OCI-M1 (cell line): Measurements from ENCODE around the gene PERM1.
"Not testable (repeated sequence)": the region's sequence is repeated elsewhere in the genome, so short reads cannot be mapped to it uniquely, and the experiment has no call there.

Experiments used
- DNase-seq: peaks from one replicate; lab custom pipeline; 2025; lab: John Stamatoyannopoulos, UW

PERM1 gene

GRCh38 chr1:997993-998744, 16.3 kb upstream of the PERM1 start:
- no peak for DNase-seq

GRCh38 chr1:997713-997992, 15.8 kb upstream of the PERM1 start:
- no peak for DNase-seq

- DNase-seq, result peak; percentile 30
Observed at GRCh38 chr1:996851-997712, 15.2 kb upstream of the PERM1 start.

- peak; percentile 18 for DNase-seq
Observed at GRCh38 chr1:995665-996633, 14.1 kb upstream of the PERM1 start.

GRCh38 chr1:994546-994945, 12.7 kb upstream of the PERM1 start:
- DNase-seq, result not testable (repeated sequence)

- DNase-seq, result no peak
Observed at GRCh38 chr1:993379-993995, 11.6 kb upstream of the PERM1 start.

- DNase-seq, result no peak
Observed at GRCh38 chr1:992362-992761, 10.5 kb upstream of the PERM1 start.

GRCh38 chr1:991895-992294, 10.0 kb upstream of the PERM1 start:
- DNase-seq, result no peak

- not testable (repeated sequence) for DNase-seq
Observed at GRCh38 chr1:991275-991674, 9.4 kb upstream of the PERM1 start.

- DNase-seq, result not testable (repeated sequence)
Observed at GRCh38 chr1:988061-988460, 6.2 kb upstream of the PERM1 start.

- no peak for DNase-seq
Observed at GRCh38 chr1:985126-985525, 3.2 kb upstream of the PERM1 start.

- no peak for DNase-seq
Observed at GRCh38 chr1:984476-984814, 2.6 kb upstream of the PERM1 start.

GRCh38 chr1:983798-984475, 2.0 kb upstream of the PERM1 start:
- DNase-seq, result peak; percentile 64

GRCh38 chr1:982765-983436, 1.0 kb upstream of the PERM1 start:
- no peak for DNase-seq

GRCh38 chr1:981491-981954, 370 bp downstream of the PERM1 start:
- no peak for DNase-seq

- no peak for DNase-seq
Observed at GRCh38 chr1:980602-981395, 1.1 kb downstream of the PERM1 start.

- DNase-seq, result no peak
Observed at GRCh38 chr1:980137-980571, 1.7 kb downstream of the PERM1 start.

GRCh38 chr1:979744-980072, 2.2 kb downstream of the PERM1 start:
- no peak for DNase-seq

GRCh38 chr1:978835-979743, 2.8 kb downstream of the PERM1 start:
- no peak for DNase-seq
